NCI-H1417 (cell line): ENCODE results near the gene DIAPH1.

Experiments
- DNase-seq, 3 experiments: peaks; one replicate each; lab custom pipeline; 2025; lab: John Stamatoyannopoulos, UW

The DIAPH1 gene

GRCh38 chr5:141484310-141484640 lies 134.5 kb downstream of the DIAPH1 start:
- DNase-seq, result no peak

- DNase-seq, result peak in 2 of 3 experiments; percentile 1 to 39
These were observed 134.9 kb downstream of the DIAPH1 start for GRCh38 chr5:141483902-141484301.

GRCh38 chr5:141479776-141480175 lies 139.0 kb downstream of the DIAPH1 start:
- DNase-seq, result no peak

GRCh38 chr5:141478321-141478945 lies 140.4 kb downstream of the DIAPH1 start:
- no peak for DNase-seq

- no peak for DNase-seq
These were observed 141.0 kb downstream of the DIAPH1 start for GRCh38 chr5:141477815-141478214.

GRCh38 chr5:141477044-141477575 lies 141.7 kb downstream of the DIAPH1 start:
- no peak for DNase-seq

- peak; percentile 15 to 61 (median 59) for DNase-seq
These were observed 142.5 kb downstream of the DIAPH1 start for GRCh38 chr5:141476132-141476911.

- DNase-seq, result peak; percentile 36 to 82 (median 65)
These were observed 143.1 kb downstream of the DIAPH1 start, which contains the start of gene PCDHGC3 for GRCh38 chr5:141475625-141476131. Gene PCDHGC3, plus strand, starts transcription at chr5:141475966. Its CDS starts 151 bp downstream, at chr5:141476117.

- no peak for DNase-seq
These were observed 153.4 kb downstream of the DIAPH1 start for GRCh38 chr5:141465351-141465750.
